K562 (cell line): Measurements from ENCODE around the gene FAM171A1. TPM values are rescaled to one million over a fixed set of nuclear protein-coding genes. Genes with fewer than 3 reads are reported as not detected.

Experiments used
- ATAC-seq: fragments of 200-7000 bp; cut with Tn5 transposase; 3 replicates; pipeline ENCODE4 v1.9.1; 2020; ENCODE audit warnings: moderate library complexity
- BruUV-seq: library from RNA; stranded (reverse); fragments of 400-500 nt; replicated peaks from 2 replicates; lab custom pipeline; 2021; lab: Mats Ljungman, UMichigan
- CTCF ChIA-PET: fragments of 300-600 bp; formaldehyde crosslinking; extraction: SDS; loops from one replicate; lab custom pipeline; 2021; ENCODE audit warnings: low intra/inter-chr PET ratio; lab: Yijun Ruan, JAX
- POLR2A ChIA-PET: fragments of 300-600, 350-650 bp; sonication (Branson Sonifier 250); formaldehyde crosslinking; extraction: SDS; loops from one replicate; lab custom pipeline; 2021; ENCODE audit warnings: antibody characterized with exemption, inconsistent platforms; lab: Yijun Ruan, JAX
- DNase-seq, 4 experiments: peaks; one replicate each; pipeline versions ENCODE4 v3.0.0 to v3.0.0-alpha.2; 2011 to 2018; ENCODE audit warnings: low spot score in 3 of 4, mixed read lengths in 3 of 4; ENCODE audit errors: extremely low read depth in 1 of 4
- FAIRE-seq: peaks from 2 replicates; lab custom pipeline; 2011; peaks lifted over from hg19 to GRCh38; lab: Jason Lieb, UNC
- H2AFZ ChIP-seq: 2 replicates; pipeline ENCODE4 v1.6.0; 2011; ENCODE audit warnings: low read depth, low read length, control low read depth, inconsistent platforms
- H3K27ac ChIP-seq: fragments of 200-600 bp; 3 replicates; pipeline ENCODE4 v1.8.0; 2011; ENCODE audit warnings: low read depth, mild to moderate bottlenecking, control low read depth, inconsistent platforms, low read length, moderate library complexity, mixed read lengths; ENCODE audit errors: extremely low read depth
- H3K27me3 ChIP-seq, 2 experiments: fragments of 300-600 bp in 1 of 2; 2 replicates in 1 of 2; 3 replicates in 1 of 2; pipeline versions ENCODE4 v1.6.0 to v1.8.0; 2011; ENCODE audit warnings: inconsistent platforms in 2 of 2, low read length in 2 of 2, mild to moderate bottlenecking in 1 of 2, mixed read lengths in 1 of 2, moderate library complexity in 1 of 2; ENCODE audit not compliant: control insufficient read depth in 2 of 2, insufficient read depth in 2 of 2
- H3K36me3 ChIP-seq: fragments of 300-600 bp; 3 replicates; pipeline ENCODE4 v1.8.0; 2011; ENCODE audit warnings: mild to moderate bottlenecking, low read length, inconsistent platforms; ENCODE audit not compliant: control insufficient read depth, insufficient read depth
- H3K4me1 ChIP-seq, 2 experiments: fragments of 200-600 bp in 1 of 2; replicated peaks in 1 of 2; 2 replicates in 1 of 2; 3 replicates in 1 of 2; pipeline versions ENCODE4 v1.5.1 to v1.8.0; 2011; ENCODE audit warnings: inconsistent platforms in 2 of 2, low read length in 2 of 2, mild to moderate bottlenecking in 1 of 2, mixed read lengths in 1 of 2, moderate library complexity in 1 of 2; ENCODE audit not compliant: control insufficient read depth in 2 of 2, insufficient read depth in 2 of 2
- H3K4me2 ChIP-seq: 2 replicates; pipeline ENCODE4 v1.6.1; 2011; ENCODE audit warnings: low read length, control low read depth, inconsistent platforms, mixed read lengths; ENCODE audit not compliant: insufficient read depth
- H3K4me3 ChIP-seq: fragments of 200-600 bp; sonication (generic), shearing (Covaris generic); 2 replicates; pipeline ENCODE4 v1.5.1; 2016; ENCODE audit warnings: control low read depth, inconsistent platforms
- H3K79me2 ChIP-seq: fragments of 200-600 bp; 3 replicates; pipeline ENCODE4 v1.8.0; 2011; ENCODE audit warnings: low read length, inconsistent platforms; ENCODE audit not compliant: control insufficient read depth, insufficient read depth
- H3K9ac ChIP-seq, 2 experiments: 2 replicates each; pipeline versions ENCODE4 v1.6.0 to v1.6.1; 2011; ENCODE audit warnings: low read depth in 2 of 2, low read length in 2 of 2, control low read depth in 1 of 2, inconsistent platforms in 1 of 2, mild to moderate bottlenecking in 1 of 2, mixed read lengths in 1 of 2; ENCODE audit not compliant: insufficient read depth in 1 of 2
- H3K9me1 ChIP-seq: one replicate; pipeline ENCODE4 v1.6.0; 2011; ENCODE audit warnings: inconsistent platforms, mild to moderate bottlenecking, low read length, moderate library complexity; ENCODE audit not compliant: control insufficient read depth, insufficient read depth
- H3K9me3 ChIP-seq: replicated peaks from 2 replicates; pipeline ENCODE4 v1.5.1; 2011; ENCODE audit warnings: low read depth, low read length, inconsistent platforms; ENCODE audit not compliant: control insufficient read depth, insufficient read depth
- H4K20me1 ChIP-seq: replicated peaks from 2 replicates; pipeline ENCODE4 v1.6.1; 2011; ENCODE audit warnings: low read length, inconsistent platforms, mixed read lengths; ENCODE audit not compliant: control insufficient read depth, insufficient read depth
- ASH1L ChIP-seq: fragments of 450-650 bp; IDR thresholded peaks from 2 replicates; pipeline ENCODE4 v1.6.1; 2018; ENCODE audit warnings: borderline replicate concordance, mild to moderate bottlenecking, low read depth; ENCODE audit not compliant: partially characterized antibody
- BCLAF1 ChIP-seq, 2 experiments: fragments of 450-650 bp in 1 of 2; IDR thresholded peaks; 2 replicates each; pipeline ENCODE4 v1.6.1; 2011 to 2017; ENCODE audit warnings: low read depth in 2 of 2, antibody characterized with exemption in 1 of 2, borderline replicate concordance in 1 of 2, low read length in 1 of 2, mild to moderate bottlenecking in 1 of 2, mixed read lengths in 1 of 2; ENCODE audit not compliant: control insufficient read depth in 1 of 2
- CC2D1A ChIP-seq: fragments of 450-650 bp; IDR thresholded peaks from 2 replicates; pipeline ENCODE4 v1.6.1; 2017; ENCODE audit warnings: mild to moderate bottlenecking
- CREM ChIP-seq: IDR thresholded peaks from 2 replicates; pipeline ENCODE4 v1.6.1; 2014; ENCODE audit warnings: antibody characterized with exemption, low read depth
- SRF ChIP-seq, 2 experiments: fragments of 250-450, 450-650 bp in 1 of 2; sonication (Bioruptor Pico) in 1 of 2; sonication (generic) in 1 of 2; formaldehyde crosslinking; IDR thresholded peaks; 2 replicates each; pipeline versions ENCODE4 v1.5.0 to v1.5.1; 2020 to 2022; ENCODE audit warnings: mild to moderate bottlenecking in 1 of 2, missing genetic modification reagents in 1 of 2
- ZNF318 ChIP-seq, 2 experiments: fragments of 450-650 bp; IDR thresholded peaks; 2 replicates each; pipeline ENCODE4 v1.6.1; 2016; ENCODE audit warnings: mild to moderate bottlenecking in 2 of 2, borderline replicate concordance in 1 of 2, low read depth in 1 of 2, moderate library complexity in 1 of 2
- WGBS: fragments of 100-300 bp; shearing (Covaris generic); methylation state at CpG from one replicate; pipeline ENCODE4 v1.1.6; 2016; ENCODE audit warnings: low coverage, mixed read lengths; ENCODE audit not compliant: insufficient coverage; ENCODE audit errors: missing lambda C conversion rate; 5-methylcytosine and 5-hydroxymethylcytosine counted together
- in situ Hi-C: fragments of 300-500 bp; cut with MboI; formaldehyde crosslinking; loops from 4 replicates; pipeline ENCODE4 v1.15.0; 2018; ENCODE audit warnings: inconsistent platforms, mixed read lengths
- intact Hi-C: fragments of 100-400 bp; cut with micrococcal nuclease; formaldehyde crosslinking; loops from 2 replicates; pipeline ENCODE4 v1.14.2; 2022
- polyA plus RNA-seq, 8 experiments: library from polyadenylated mRNA; depleted of rRNA in 4 of 8; stranded (reverse) in 5 of 8; unstranded in 3 of 8; fragments of >200 nt; fragmentation: Nextera tagmentation in 2 of 8; fragmentation: Illumina TruSeq in 1 of 8; extraction: Ambion mirVana in 2 of 8; extraction: Trizol in 1 of 8; gene quantifications; 2 replicates each; pipeline versions ENCODE4 v1.2.1 to v1.2.3, GENCODE V29; 2011 to 2014; ENCODE audit warnings: inconsistent platforms in 1 of 8, missing spikeins in 1 of 8
- total RNA-seq, 7 experiments: library from RNA; depleted of rRNA in 6 of 7; stranded (reverse); fragments of >200 nt in 6 of 7; fragmentation: Illumina TruSeq in 2 of 7; extraction: Trizol in 2 of 7; gene quantifications; 2 replicates each; pipeline versions ENCODE4 v1.2.1 to v1.2.3, GENCODE V29; 2011 to 2021; ENCODE audit warnings: low replicate concordance in 1 of 7
- TF ChIP-seq, protein P1 (sequence below): fragments of 450-650 bp; formaldehyde crosslinking; IDR thresholded peaks from 2 replicates; pipeline ENCODE4 v1.4.0; 2022; ENCODE audit warnings: missing genetic modification characterization

FAM171A1 gene
- total and polyA plus RNA-seq, 9 of the 15 experiments (the other 6 are each of a cell fraction or from before 2014, with no cell fraction given): 0.51 to 8.2 (median 4.8) TPM

DNA sequence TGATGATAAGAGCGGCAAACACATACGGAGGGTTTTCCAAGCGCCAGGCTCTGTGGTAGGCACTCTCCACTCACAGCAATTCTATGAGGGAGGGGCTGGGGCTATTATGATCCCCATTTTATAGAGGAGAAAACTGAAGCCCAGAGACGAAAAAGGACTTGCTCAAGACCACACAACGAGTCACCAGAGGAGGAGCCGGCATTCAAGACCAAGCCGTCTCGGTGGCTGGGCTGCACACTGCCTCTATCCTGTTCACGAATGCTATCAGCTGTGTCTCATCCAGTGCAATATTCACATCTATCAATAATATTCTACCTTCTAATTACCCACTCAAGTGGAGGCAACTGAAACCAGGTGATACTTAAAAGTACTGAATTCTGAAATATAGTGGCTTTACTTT is 134.7 kb downstream of the FAM171A1 start:
- no peak overlapping the region for H3K9ac ChIP-seq
- no peaks in the 10 kb centered on the region for H3K79me2 ChIP-seq
- no peak for DNase-seq
- FAIRE-seq: no peak
- no peak for ATAC-seq
- no peaks in the 10 kb centered on the region for H3K9me1 ChIP-seq
- in situ Hi-C loops: no loop called here
- no peaks in the 10 kb centered on the region for H3K4me1 ChIP-seq
- no peak overlapping the region for H3K4me3 ChIP-seq
- H3K27ac ChIP-seq: no peak overlapping the region
- TF ChIP-seq CC2D1A (no peak), ASH1L (no peak), BCLAF1 (IDR thresholded peaks at IDR 0.05; ENCODE audit: borderline replicate concordance in 1 of 2, control insufficient read depth in 1 of 2, low read depth in 2 of 2, low read length in 1 of 2) (no peak), ZNF318 (IDR thresholded peaks at IDR 0.05; ENCODE audit: borderline replicate concordance in 1 of 2, low read depth in 1 of 2) (no peak), SRF (CRISPR knock-in tag; IDR thresholded peaks at IDR 0.05) (no peak), CREM (no peak)
- TF ChIP-seq, protein P1, sequence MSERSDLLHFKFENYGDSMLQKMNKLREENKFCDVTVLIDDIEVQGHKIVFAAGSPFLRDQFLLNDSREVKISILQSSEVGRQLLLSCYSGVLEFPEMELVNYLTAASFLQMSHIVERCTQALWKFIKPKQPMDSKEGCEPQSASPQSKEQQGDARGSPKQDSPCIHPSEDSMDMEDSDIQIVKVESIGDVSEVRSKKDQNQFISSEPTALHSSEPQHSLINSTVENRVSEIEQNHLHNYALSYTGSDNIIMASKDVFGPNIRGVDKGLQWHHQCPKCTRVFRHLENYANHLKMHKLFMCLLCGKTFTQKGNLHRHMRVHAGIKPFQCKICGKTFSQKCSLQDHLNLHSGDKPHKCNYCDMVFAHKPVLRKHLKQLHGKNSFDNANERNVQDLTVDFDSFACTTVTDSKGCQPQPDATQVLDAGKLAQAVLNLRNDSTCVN (CRISPR knock-in tag): no peak
- TF ChIP-seq, all 486 proteins: peak for 0
- ChIA-PET CTCF (no interaction called here), POLR2A (interaction anchor here (0.7 kb wide), 1 partner anchor 95 kb away, joined by 3 read pairs; no protein-coding TSS in a partner anchor)
- WGBS: 13% methylated on average over 9 of the region's 9 CpGs
- Histone ChIP-seq H3K9me3 (no peaks in the 10 kb centered on the region), H3K27me3 (peaks cover 9 to 26% of the 10 kb centered on the region in 2 experiments; a peak in 4 of 5 replicates), H3K4me2 (no peak overlapping the region), H2AFZ (no peak overlapping the region), H4K20me1 (no peaks in the 10 kb centered on the region; the same call in 1 of the 2 replicates), H3K36me3 (no peaks in the 10 kb centered on the region; the same call in 2 of the 3 replicates)
- BruUV-seq: no TSS peak
- intact Hi-C loops: no loop called here
